Dendritic cell treated with granulocyte-macrophage colony-stimulating factor and Interleukin-4, amounts not matched to agents 40 ng/mL and 50 ng/mL, for 4 days (primary cell): ENCODE results near the gene SEH1L.
"Not testable (repeated sequence)": the region's sequence is repeated elsewhere in the genome, so short reads cannot be mapped to it uniquely, and the experiment has no call there.

Source experiments
- H3K27ac Mint-ChIP-seq: one replicate; pipeline ENCODE4 v1.8.0; 2022; ENCODE audit warnings: mild to moderate bottlenecking, mixed read lengths
- H3K27me3 Mint-ChIP-seq: one replicate; pipeline ENCODE4 v1.8.0; 2022; ENCODE audit warnings: mild to moderate bottlenecking, mixed read lengths
- H3K36me3 Mint-ChIP-seq: one replicate; pipeline ENCODE4 v1.8.0; 2022; ENCODE audit warnings: low read depth, mixed read lengths
- H3K4me1 Mint-ChIP-seq: one replicate; pipeline ENCODE4 v1.8.0; 2022; ENCODE audit warnings: low read depth, mixed read lengths
- H3K4me3 Mint-ChIP-seq: one replicate; pipeline ENCODE4 v1.8.0; 2022; ENCODE audit warnings: mild to moderate bottlenecking, moderate library complexity, mixed read lengths
- H3K9me3 Mint-ChIP-seq: one replicate; pipeline ENCODE4 v1.8.0; 2022; ENCODE audit warnings: mixed read lengths
- intact Hi-C: fragments of 100-400 bp; cut with micrococcal nuclease; formaldehyde crosslinking; loops from one replicate; pipeline ENCODE4 v1.15.0; 2022

Gene SEH1L

GRCh38 chr18:12991821-12992179, 44.0 kb downstream of the SEH1L start:
- no peaks in the 10 kb centered on the region for H3K9me3 Mint-ChIP-seq
- intact Hi-C loops = loop anchor here (1.0 to 5.0 kb wide), 3 partner anchors 44 to 289 kb away; partner anchors contain the start of genes CEP76 and PSMG2
- H3K4me1 Mint-ChIP-seq = peaks cover 16% of the 10 kb centered on the region
- H3K4me3 Mint-ChIP-seq = peak overlapping the region; percentile 93
- peaks cover 14% of the 10 kb centered on the region for H3K36me3 Mint-ChIP-seq
- H3K27me3 Mint-ChIP-seq = no peaks in the 10 kb centered on the region
- H3K27ac Mint-ChIP-seq = peak overlapping the region; percentile 87

GRCh38 chr18:12993439-12993838, 45.6 kb downstream of the SEH1L start:
- Mint-ChIP-seq H3K27me3 (no peaks in the 10 kb centered on the region), H3K9me3 (no peaks in the 10 kb centered on the region), H3K4me1 (peaks cover 21% of the 10 kb centered on the region), H3K36me3 (peaks cover 11% of the 10 kb centered on the region), H3K27ac (no peak overlapping the region), H3K4me3 (no peak overlapping the region)
- intact Hi-C loops = loop anchor here (5.0 kb wide), 1 partner anchor 144 kb away; no protein-coding TSS in a partner anchor

GRCh38 chr18:12995424-12995823, 47.6 kb downstream of the SEH1L start:
- no peaks in the 10 kb centered on the region for H3K9me3 Mint-ChIP-seq
- peaks cover 20% of the 10 kb centered on the region for H3K36me3 Mint-ChIP-seq
- no peak overlapping the region for H3K27ac Mint-ChIP-seq
- no peaks in the 10 kb centered on the region for H3K27me3 Mint-ChIP-seq
- intact Hi-C loops = no loop called here
- peaks cover 12% of the 10 kb centered on the region for H3K4me1 Mint-ChIP-seq
- no peak overlapping the region for H3K4me3 Mint-ChIP-seq

GRCh38 chr18:12995952-12996477, 48.2 kb downstream of the SEH1L start:
- intact Hi-C loops = no loop called here

GRCh38 chr18:12996661-12997292, 49.0 kb downstream of the SEH1L start:
- Mint-ChIP-seq H3K9me3 (no peaks in the 10 kb centered on the region), H3K27ac (no peak overlapping the region), H3K4me3 (no peak overlapping the region), H3K36me3 (peaks cover 16% of the 10 kb centered on the region), H3K27me3 (no peaks in the 10 kb centered on the region), H3K4me1 (peaks cover 9% of the 10 kb centered on the region)
- intact Hi-C loops = no loop called here

More at GRCh38 chr18:12995952-12996477, 48.2 kb downstream of the SEH1L start:
- Mint-ChIP-seq H3K36me3 (peaks cover 24% of the 10 kb centered on the region), H3K9me3 (no peaks in the 10 kb centered on the region), H3K27ac (no peak overlapping the region), H3K4me1 (peaks cover 9% of the 10 kb centered on the region), H3K4me3 (no peak overlapping the region), H3K27me3 (no peaks in the 10 kb centered on the region)

GRCh38 chr18:12997330-12997729, 49.5 kb downstream of the SEH1L start:
- H3K36me3 Mint-ChIP-seq = peaks cover 13% of the 10 kb centered on the region
- H3K27me3 Mint-ChIP-seq, H3K27ac Mint-ChIP-seq, H3K4me1 Mint-ChIP-seq, intact Hi-C loops, H3K4me3 Mint-ChIP-seq, H3K9me3 Mint-ChIP-seq: not testable (repeated sequence)

GRCh38 chr18:12998332-12999060, 50.7 kb downstream of the SEH1L start:
- H3K27ac Mint-ChIP-seq = no peak overlapping the region
- no peaks in the 10 kb centered on the region for H3K27me3 Mint-ChIP-seq
- peaks cover 13% of the 10 kb centered on the region for H3K36me3 Mint-ChIP-seq
- H3K4me3 Mint-ChIP-seq = no peak overlapping the region
- H3K4me1 Mint-ChIP-seq = peaks cover 9% of the 10 kb centered on the region
- H3K9me3 Mint-ChIP-seq = no peaks in the 10 kb centered on the region
- intact Hi-C loops = no loop called here

- peaks cover 22% of the 10 kb centered on the region for H3K36me3 Mint-ChIP-seq
- no peaks in the 10 kb centered on the region for H3K9me3 Mint-ChIP-seq
- no peak overlapping the region for H3K27ac Mint-ChIP-seq
- H3K4me3 Mint-ChIP-seq = no peak overlapping the region
- H3K27me3 Mint-ChIP-seq = no peaks in the 10 kb centered on the region
- intact Hi-C loops = loop anchor here (2.0 kb wide), 1 partner anchor 155 kb away; no protein-coding TSS in a partner anchor
- peaks cover 3% of the 10 kb centered on the region for H3K4me1 Mint-ChIP-seq
These were observed 55.7 kb downstream of the SEH1L start for GRCh38 chr18:13003466-13003896.

GRCh38 chr18:13004396-13004795, 56.6 kb downstream of the SEH1L start:
- Mint-ChIP-seq H3K36me3 (peaks cover 31% of the 10 kb centered on the region), H3K4me3 (no peak overlapping the region), H3K4me1 (no peaks in the 10 kb centered on the region), H3K9me3 (no peaks in the 10 kb centered on the region), H3K27me3 (no peaks in the 10 kb centered on the region), H3K27ac (no peak overlapping the region)
- intact Hi-C loops = no loop called here

- intact Hi-C loops = no loop called here
- Mint-ChIP-seq H3K27ac (no peak overlapping the region), H3K36me3 (peaks cover 32% of the 10 kb centered on the region), H3K4me3 (no peak overlapping the region), H3K27me3 (no peaks in the 10 kb centered on the region), H3K4me1 (no peaks in the 10 kb centered on the region), H3K9me3 (no peaks in the 10 kb centered on the region)
These were observed 57.5 kb downstream of the SEH1L start for GRCh38 chr18:13005289-13005688.

- Mint-ChIP-seq H3K36me3 (peaks cover 39% of the 10 kb centered on the region), H3K27me3 (no peaks in the 10 kb centered on the region), H3K4me3 (peak overlapping the region; percentile 15), H3K4me1 (no peaks in the 10 kb centered on the region), H3K9me3 (no peaks in the 10 kb centered on the region), H3K27ac (peak overlapping the region; percentile 74)
- intact Hi-C loops = no loop called here
These were observed 58.9 kb downstream of the SEH1L start for GRCh38 chr18:13006531-13007247.

- intact Hi-C loops = no loop called here
- no peaks in the 10 kb centered on the region for H3K4me1 Mint-ChIP-seq
These were observed 59.4 kb downstream of the SEH1L start for GRCh38 chr18:13007248-13007560.

GRCh38 chr18:13011719-13012118, 63.9 kb downstream of the SEH1L start:
- H3K27me3 Mint-ChIP-seq = no peaks in the 10 kb centered on the region
- H3K9me3 Mint-ChIP-seq = no peaks in the 10 kb centered on the region
- intact Hi-C loops = no loop called here
- peaks cover 87% of the 10 kb centered on the region for H3K36me3 Mint-ChIP-seq
- H3K4me3 Mint-ChIP-seq = no peak overlapping the region
- no peaks in the 10 kb centered on the region for H3K4me1 Mint-ChIP-seq
- no peak overlapping the region for H3K27ac Mint-ChIP-seq

More at GRCh38 chr18:13007248-13007560, 59.4 kb downstream of the SEH1L start:
- peak overlapping the region; percentile 15 for H3K4me3 Mint-ChIP-seq
- peaks cover 44% of the 10 kb centered on the region for H3K36me3 Mint-ChIP-seq
- no peaks in the 10 kb centered on the region for H3K27me3 Mint-ChIP-seq
- H3K27ac Mint-ChIP-seq = peak overlapping the region; percentile 74
- H3K9me3 Mint-ChIP-seq = no peaks in the 10 kb centered on the region

- no peaks in the 10 kb centered on the region for H3K27me3 Mint-ChIP-seq
- H3K27ac Mint-ChIP-seq = no peak overlapping the region
- H3K9me3 Mint-ChIP-seq = no peaks in the 10 kb centered on the region
- no peaks in the 10 kb centered on the region for H3K4me1 Mint-ChIP-seq
- intact Hi-C loops = no loop called here
- H3K36me3 Mint-ChIP-seq = peaks cover 92% of the 10 kb centered on the region
- no peak overlapping the region for H3K4me3 Mint-ChIP-seq
These were observed 66.4 kb downstream of the SEH1L start for GRCh38 chr18:13014232-13014631.
